MM.1S (cell line): ENCODE results near the gene GGTA1.

ENCODE experiments used
- EZH2 ChIP-seq: fragments of 300-600 bp; sonication (generic); optimal IDR thresholded peaks from 2 replicates; pipeline ENCODE3; 2017; ENCODE audit warnings: low read depth, mild to moderate bottlenecking, antibody characterized with exemption, low read length, mixed read lengths
- EZH2phosphoT487 ChIP-seq: fragments of 300-600 bp; sonication (generic); IDR thresholded peaks from 2 replicates; pipeline ENCODE4 v1.6.1; 2018; ENCODE audit warnings: antibody characterized with exemption, low read length
- TF ChIP-seq, protein P1 (sequence below): fragments of 300-600 bp; sonication (generic); IDR thresholded peaks from 2 replicates; pipeline ENCODE4 v1.5.1; 2016; ENCODE audit warnings: antibody characterized with exemption, low read length, mixed read lengths

DNA sequence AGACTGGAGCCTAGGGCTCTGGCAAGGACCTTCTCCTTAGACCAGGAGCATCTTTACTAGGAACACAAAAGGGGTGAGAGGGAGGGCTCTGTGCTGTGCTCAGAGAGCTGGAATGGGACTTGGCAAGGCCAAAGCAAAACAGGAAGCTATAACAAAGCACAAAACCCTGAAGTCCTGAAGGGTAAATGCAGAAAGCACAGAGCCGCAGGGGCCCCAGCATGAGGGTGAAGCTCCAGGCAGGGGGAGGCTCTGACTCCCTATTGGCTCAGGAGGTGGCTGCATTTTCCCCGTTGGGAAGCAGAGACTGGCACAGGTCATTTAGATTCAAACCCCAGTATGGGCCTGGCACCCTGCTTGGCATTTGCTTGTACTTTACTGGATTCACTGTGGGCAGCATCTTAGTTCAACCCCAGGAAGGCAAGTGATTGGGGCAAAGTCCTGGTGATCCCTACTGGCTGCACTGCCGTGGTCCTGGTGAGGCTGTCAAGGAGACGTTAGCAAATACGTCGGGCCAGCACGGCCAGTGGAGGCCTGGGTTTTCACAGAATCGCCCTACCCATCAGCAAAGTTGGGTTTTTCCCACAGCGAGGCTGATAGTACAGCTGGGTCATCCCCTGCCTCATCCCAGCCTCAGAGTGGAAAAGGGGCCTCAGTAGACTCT lies 46.3 kb downstream of the GGTA1 start:
- TF ChIP-seq, protein P1, sequence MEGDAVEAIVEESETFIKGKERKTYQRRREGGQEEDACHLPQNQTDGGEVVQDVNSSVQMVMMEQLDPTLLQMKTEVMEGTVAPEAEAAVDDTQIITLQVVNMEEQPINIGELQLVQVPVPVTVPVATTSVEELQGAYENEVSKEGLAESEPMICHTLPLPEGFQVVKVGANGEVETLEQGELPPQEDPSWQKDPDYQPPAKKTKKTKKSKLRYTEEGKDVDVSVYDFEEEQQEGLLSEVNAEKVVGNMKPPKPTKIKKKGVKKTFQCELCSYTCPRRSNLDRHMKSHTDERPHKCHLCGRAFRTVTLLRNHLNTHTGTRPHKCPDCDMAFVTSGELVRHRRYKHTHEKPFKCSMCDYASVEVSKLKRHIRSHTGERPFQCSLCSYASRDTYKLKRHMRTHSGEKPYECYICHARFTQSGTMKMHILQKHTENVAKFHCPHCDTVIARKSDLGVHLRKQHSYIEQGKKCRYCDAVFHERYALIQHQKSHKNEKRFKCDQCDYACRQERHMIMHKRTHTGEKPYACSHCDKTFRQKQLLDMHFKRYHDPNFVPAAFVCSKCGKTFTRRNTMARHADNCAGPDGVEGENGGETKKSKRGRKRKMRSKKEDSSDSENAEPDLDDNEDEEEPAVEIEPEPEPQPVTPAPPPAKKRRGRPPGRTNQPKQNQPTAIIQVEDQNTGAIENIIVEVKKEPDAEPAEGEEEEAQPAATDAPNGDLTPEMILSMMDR: no peak
- TF ChIP-seq EZH2 (no peak), EZH2phosphoT487 (no peak)
